ENCODE measurements around the gene HLA-DOB. TPM values are rescaled to one million over a fixed set of nuclear protein-coding genes. Genes with fewer than 3 reads are reported as not detected.
A peak's percentile ranks its signal among the peaks of the same experiment; 100 is the strongest.

HLA-DOB gene
- total RNA-seq, 1 donor from 2014 or later = 0.13 TPM

- peak; percentile 89 to 94 for DNase-seq (ENCODE audit: low read depth in 2 of 2)
These were observed 27.4 kb upstream of the HLA-DOB start, which contains the start of gene PSMB8 for GRCh38 chr6:32843979-32844838. Gene PSMB8, minus strand, starts transcription at chr6:32844047. Its CDS starts 51 bp downstream, at chr6:32843996.

- no peak for DNase-seq (ENCODE audit: low read depth in 2 of 2)
These were observed 26.7 kb upstream of the HLA-DOB start for GRCh38 chr6:32843331-32843978.

- DNase-seq (ENCODE audit: low read depth in 2 of 2) = no peak
These were observed 25.9 kb upstream of the HLA-DOB start for GRCh38 chr6:32842690-32843089.

GRCh38 chr6:32842021-32842650, 25.3 kb upstream of the HLA-DOB start:
- no peak for DNase-seq (ENCODE audit: low read depth in 2 of 2)

GRCh38 chr6:32840604-32841246, 23.9 kb upstream of the HLA-DOB start:
- no peak for DNase-seq (ENCODE audit: low read depth in 2 of 2)

GRCh38 chr6:32839356-32839755, 22.6 kb upstream of the HLA-DOB start:
- DNase-seq (ENCODE audit: low read depth in 2 of 2) = no peak

GRCh38 chr6:32838114-32838958, 21.5 kb upstream of the HLA-DOB start, which contains the start of gene TAP2:
Gene TAP2, minus strand, starts transcription at chr6:32838739. Its CDS starts 506 bp downstream, at chr6:32838233.
- peak; percentile 81 to 93 for DNase-seq (ENCODE audit: low read depth in 2 of 2)

DNA sequence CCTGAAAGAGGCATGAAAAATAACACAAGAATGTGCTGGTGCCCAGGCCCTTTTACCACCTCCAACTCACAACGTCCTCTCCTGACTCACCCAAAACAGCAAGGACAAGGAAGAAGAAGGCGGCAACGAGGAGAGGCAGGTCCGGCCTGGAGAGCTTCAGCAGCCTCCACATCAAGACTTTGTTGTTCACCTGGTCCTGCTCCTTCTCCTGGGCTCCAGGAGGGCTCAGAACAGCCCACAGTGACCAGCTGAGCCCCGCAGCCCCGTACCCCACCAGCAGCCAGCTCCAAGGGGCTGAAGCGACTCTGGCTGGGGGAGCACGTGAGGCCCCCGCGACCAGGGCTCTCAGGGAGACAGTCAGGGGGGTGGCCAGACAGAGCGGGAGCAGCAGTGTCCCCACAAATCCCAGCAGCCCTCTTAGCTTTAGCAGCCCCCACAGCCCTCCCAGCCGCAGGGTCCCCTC, 20.9 kb upstream of the HLA-DOB start:
- no peak for DNase-seq (ENCODE audit: low read depth in 2 of 2)

GRCh38 chr6:32836873-32837272, 20.1 kb upstream of the HLA-DOB start:
- DNase-seq (ENCODE audit: low read depth in 2 of 2) = no peak

- no peak for DNase-seq (ENCODE audit: low read depth in 2 of 2)
These were observed 18.5 kb upstream of the HLA-DOB start for GRCh38 chr6:32835167-32835893.

DNA sequence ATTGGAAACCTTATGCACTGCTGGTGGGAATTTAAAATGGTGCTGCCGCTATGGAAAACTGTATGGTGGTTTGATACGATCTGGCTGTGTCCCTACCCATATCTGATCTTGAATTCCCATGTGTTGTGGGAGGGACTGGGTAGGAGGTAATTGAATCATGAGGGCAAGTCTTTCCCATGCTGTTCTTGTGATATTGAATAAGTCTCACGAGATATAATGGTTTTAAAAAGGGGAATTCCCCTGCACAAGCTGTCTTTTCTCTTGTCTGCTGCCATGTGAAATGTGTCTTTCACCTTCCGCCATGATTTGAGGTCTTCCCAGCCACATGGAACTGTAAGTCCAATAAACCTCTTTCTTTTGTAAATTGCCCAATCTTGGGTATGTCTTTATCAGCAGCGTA, 16.9 kb upstream of the HLA-DOB start:
- DNase-seq (ENCODE audit: low read depth in 2 of 2) = no peak

- no peak for DNase-seq (ENCODE audit: low read depth in 2 of 2)
These were observed 15.7 kb upstream of the HLA-DOB start for GRCh38 chr6:32832535-32832934.

DNA sequence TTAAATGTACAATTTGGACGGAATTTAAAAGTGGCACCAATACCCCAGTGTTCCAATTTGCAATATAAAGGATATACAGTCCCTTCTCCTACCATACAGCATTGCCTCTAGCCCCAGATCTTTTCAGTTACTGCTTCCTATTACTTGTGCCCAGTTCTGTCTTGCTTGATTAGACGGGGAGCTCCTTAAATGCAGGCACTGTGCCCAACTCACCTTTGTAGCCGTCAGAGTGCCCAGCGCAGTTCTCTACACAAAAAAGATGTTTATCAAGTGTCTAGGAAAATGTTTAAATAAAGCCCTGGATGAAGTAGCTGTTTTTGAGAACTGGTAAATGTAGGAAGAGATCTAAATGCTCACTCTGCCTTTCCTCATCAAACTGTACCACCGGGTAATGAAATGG, 14.1 kb upstream of the HLA-DOB start:
- no peak for DNase-seq (ENCODE audit: low read depth in 2 of 2)

DNA sequence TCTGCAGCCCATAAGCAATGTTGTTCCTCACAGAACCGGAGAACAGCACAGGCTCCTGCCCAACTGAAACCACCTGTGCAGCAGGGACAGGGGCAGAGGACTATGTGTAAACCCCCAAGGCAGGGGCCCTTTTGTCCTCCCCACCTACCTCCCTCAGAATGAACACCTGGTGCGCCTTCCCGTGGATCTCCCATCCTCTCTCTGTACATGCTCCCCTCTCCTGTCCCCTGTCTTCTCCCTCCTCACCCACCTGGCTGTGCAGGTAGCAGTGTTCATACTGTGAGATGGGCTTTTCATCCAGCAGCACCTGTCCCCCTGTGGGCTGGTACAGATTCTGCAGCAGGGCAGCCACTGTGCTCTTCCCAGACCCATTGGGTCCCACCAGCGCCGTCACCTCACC, 13.2 kb upstream of the HLA-DOB start:
- no peak for DNase-seq (ENCODE audit: low read depth in 2 of 2)

DNA sequence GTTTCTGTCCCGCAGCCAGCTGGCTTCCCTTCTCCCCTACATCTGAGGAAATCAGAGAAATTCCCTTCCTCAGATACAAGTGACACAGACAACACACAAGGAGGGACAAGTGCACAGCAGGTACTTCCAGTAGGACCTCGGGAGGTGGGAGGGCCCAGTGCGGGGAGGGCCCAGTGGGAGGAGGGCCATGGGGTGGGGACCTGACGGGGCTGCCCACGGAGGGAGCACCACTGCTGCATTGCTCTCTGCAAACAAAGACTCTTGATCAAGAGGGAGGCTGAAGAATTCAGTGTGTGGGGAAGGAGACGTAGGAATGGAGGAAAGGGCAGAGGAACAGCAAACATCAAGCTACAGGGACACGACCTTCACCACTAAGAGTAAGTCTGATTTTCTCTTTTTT, 12.7 kb upstream of the HLA-DOB start:
- no peak for DNase-seq (ENCODE audit: low read depth in 2 of 2)

GRCh38 chr6:32827025-32827424, 10.2 kb upstream of the HLA-DOB start:
- no peak for DNase-seq (ENCODE audit: low read depth in 2 of 2)

GRCh38 chr6:32825966-32826365, 9.2 kb upstream of the HLA-DOB start:
- peak in 1 of 2 donors; percentile 42 for DNase-seq (ENCODE audit: low read depth in 2 of 2)

GRCh38 chr6:32819729-32820128, 2.9 kb upstream of the HLA-DOB start:
- no peak for DNase-seq (ENCODE audit: low read depth in 2 of 2)

DNA sequence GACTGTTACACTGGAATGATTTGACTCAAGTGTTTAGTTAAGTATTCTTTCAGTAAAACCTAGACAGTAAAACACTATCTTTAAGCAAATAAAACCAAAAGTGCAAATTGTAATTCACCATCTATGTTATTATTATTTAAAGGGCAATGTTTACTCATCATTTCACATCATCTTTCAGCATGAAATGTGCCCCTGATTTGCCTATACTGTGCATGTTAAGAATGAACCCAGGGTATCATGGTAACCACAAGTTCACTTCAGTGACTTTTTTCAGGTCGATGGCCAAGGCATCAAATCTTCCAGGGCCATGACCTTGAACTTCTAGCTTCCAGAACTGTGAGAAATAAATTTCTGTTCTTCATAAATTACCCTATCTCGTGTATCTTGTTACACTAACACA, 2.1 kb upstream of the HLA-DOB start:
- no peak for DNase-seq (ENCODE audit: low read depth in 2 of 2)

GRCh38 chr6:32815996-32816395, 806 bp downstream of the HLA-DOB start:
- DNase-seq (ENCODE audit: low read depth in 2 of 2) = no peak

All from dermis microvascular lymphatic vessel endothelial cell (primary cell).